Kidney (tissue), 14 donors: Measurements from ENCODE around the gene GAL3ST2. TPM values are rescaled to one million over a fixed set of nuclear protein-coding genes. Genes with fewer than 3 reads are reported as not detected.

Source experiments
- DNase-seq, 5 donors: peaks; one replicate each; pipeline ENCODE4 v3.0.0-alpha.2; 2013 to 2020
- FAIRE-seq: peaks from 2 replicates; lab custom pipeline; 2012; peaks lifted over from hg19 to GRCh38; lab: Jason Lieb, UNC
- H3K27ac ChIP-seq, 2 donors: one replicate each; pipeline ENCODE4 v1.7.0; 2013; ENCODE audit warnings: low read depth in 2 of 2, low read length in 2 of 2, inconsistent platforms in 1 of 2
- H3K27me3 ChIP-seq: one replicate; pipeline ENCODE4 v1.7.1; 2013; ENCODE audit warnings: low read length, inconsistent platforms; ENCODE audit not compliant: control insufficient read depth, insufficient read depth
- H3K36me3 ChIP-seq, 3 donors: one replicate each; pipeline versions ENCODE4 v1.7.0 to v1.7.1; 2013; ENCODE audit warnings: low read length in 3 of 3, control low read depth in 1 of 3, inconsistent platforms in 1 of 3; ENCODE audit not compliant: insufficient read depth in 3 of 3, control insufficient read depth in 2 of 3
- H3K4me1 ChIP-seq, 3 donors: one replicate each; pipeline versions ENCODE4 v1.7.0 to v1.7.1; 2013; ENCODE audit warnings: low read length in 3 of 3, inconsistent platforms in 1 of 3, low read depth in 1 of 3; ENCODE audit not compliant: control insufficient read depth in 2 of 3, insufficient read depth in 2 of 3
- H3K4me3 ChIP-seq, 3 donors: one replicate each; pipeline versions ENCODE4 v1.7.0 to v1.8.1; 2013; ENCODE audit warnings: low read length in 3 of 3, control low read depth in 1 of 3, inconsistent platforms in 1 of 3
- H3K9ac ChIP-seq, 3 donors: one replicate each; pipeline versions ENCODE4 v1.7.0 to v1.7.1; 2013; ENCODE audit warnings: low read length in 3 of 3, control low read depth in 1 of 3, inconsistent platforms in 1 of 3
- H3K9me3 ChIP-seq, 3 donors: one replicate each; pipeline versions ENCODE4 v1.7.0 to v1.7.1; 2013; ENCODE audit warnings: low read length in 3 of 3, control low read depth in 1 of 3, inconsistent platforms in 1 of 3; ENCODE audit not compliant: control insufficient read depth in 2 of 3, insufficient read depth in 1 of 3
- intact Hi-C: fragments of 100-400 bp; cut with DNase I; formaldehyde crosslinking; loops from one replicate; pipeline ENCODE4 v1.11.1; 2022
- polyA plus RNA-seq: library from polyadenylated mRNA; stranded (reverse); fragments of 350-450 nt; fragmentation: Illumina TruSeq; extraction: RNeasy Lipid Tissue Mini Kit (QIAGEN cat#74804); gene quantifications from one replicate; pipeline ENCODE4 v1.2.3, GENCODE V29; 2014; ENCODE audit warnings: low read depth, low replicate concordance; ENCODE audit not compliant: insufficient read depth
- total RNA-seq: library from RNA; stranded (reverse); fragmentation: NEBNext Ultra II Directional; extraction: Animal tissue kit (Norgen Biotek cat#: 25700); gene quantifications from one replicate; pipeline ENCODE4 v1.2.1, GENCODE V29; 2021
- TF ChIP-seq, protein P1 (sequence below): IDR thresholded peaks from 3 replicates; pipeline ENCODE4 v1.5.1; 2012; ENCODE audit warnings: mild to moderate bottlenecking, moderate library complexity, borderline replicate concordance; ENCODE audit not compliant: insufficient read depth; ENCODE audit errors: extremely low read depth
- donor health status: control.
- donor health status: control.
- donor health status: control.
- donor health status: control.
- donor health status: control.
- donor health status: DM: yes; HTN: yes; CAD: no.
- donor health status: Normal renal cell carcinoma (clear cell type).

GAL3ST2 gene
- total and polyA plus RNA-seq, 2 donors from 2014 or later, result 0.19 to 0.39 TPM

DNA sequence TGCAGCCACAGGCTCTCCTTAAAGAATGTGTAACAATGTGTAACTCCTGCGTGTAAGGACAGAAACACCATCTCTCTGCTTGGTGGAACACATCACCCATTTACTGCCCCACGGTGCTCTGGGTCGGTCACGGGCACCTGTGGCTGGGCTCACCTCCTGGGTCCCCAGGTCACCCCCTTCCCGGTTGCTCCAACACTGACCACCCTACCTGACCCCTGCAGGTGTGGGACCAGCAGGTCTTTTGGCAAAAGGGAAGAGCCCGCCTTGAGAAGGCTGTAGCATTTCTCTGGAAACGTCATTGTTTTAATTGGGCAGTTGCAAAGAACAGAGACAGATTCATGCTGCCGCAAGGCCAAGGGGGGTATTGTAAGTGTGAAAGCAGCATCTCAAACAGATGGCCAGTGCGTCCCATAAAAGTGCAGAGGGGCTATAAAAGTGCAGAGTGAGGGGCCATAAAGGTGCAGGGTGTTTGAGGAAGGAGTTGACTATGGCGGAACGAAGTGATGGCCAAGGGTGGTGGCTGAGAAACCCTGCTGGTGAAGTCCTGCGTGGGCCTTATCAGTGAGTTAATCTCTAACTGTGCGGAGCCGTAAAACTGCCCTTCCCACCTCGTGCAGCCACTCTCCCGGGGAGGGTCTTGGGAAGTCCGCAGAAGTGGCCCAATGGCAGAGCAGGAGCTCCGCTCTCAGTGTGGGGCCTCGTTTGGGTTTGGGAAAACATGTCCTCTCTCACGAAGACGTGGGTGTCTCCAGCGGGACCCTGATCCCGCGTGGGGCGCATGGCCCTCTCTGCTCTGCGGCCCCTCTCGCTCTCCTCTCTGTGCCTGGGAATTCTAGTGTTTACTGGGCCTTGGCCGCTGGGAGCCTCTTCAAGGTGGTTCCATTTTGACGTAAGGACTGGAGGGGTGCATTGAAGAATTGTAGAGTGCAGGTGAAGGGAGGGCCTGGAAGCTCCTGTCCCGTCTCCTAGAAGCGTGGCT is 18.7 kb downstream of the GAL3ST2 start:
- intact Hi-C loops, result no loop called here
- Histone ChIP-seq H3K9me3 (no peaks in the 10 kb centered on the region), H3K4me3 (no peak overlapping the region), H3K9ac (no peak overlapping the region), H3K27ac (no peak overlapping the region), H3K4me1 (no peaks in the 10 kb centered on the region), H3K27me3 (no peaks in the 10 kb centered on the region), H3K36me3 (no peaks in the 10 kb centered on the region)
- TF ChIP-seq, protein P1, sequence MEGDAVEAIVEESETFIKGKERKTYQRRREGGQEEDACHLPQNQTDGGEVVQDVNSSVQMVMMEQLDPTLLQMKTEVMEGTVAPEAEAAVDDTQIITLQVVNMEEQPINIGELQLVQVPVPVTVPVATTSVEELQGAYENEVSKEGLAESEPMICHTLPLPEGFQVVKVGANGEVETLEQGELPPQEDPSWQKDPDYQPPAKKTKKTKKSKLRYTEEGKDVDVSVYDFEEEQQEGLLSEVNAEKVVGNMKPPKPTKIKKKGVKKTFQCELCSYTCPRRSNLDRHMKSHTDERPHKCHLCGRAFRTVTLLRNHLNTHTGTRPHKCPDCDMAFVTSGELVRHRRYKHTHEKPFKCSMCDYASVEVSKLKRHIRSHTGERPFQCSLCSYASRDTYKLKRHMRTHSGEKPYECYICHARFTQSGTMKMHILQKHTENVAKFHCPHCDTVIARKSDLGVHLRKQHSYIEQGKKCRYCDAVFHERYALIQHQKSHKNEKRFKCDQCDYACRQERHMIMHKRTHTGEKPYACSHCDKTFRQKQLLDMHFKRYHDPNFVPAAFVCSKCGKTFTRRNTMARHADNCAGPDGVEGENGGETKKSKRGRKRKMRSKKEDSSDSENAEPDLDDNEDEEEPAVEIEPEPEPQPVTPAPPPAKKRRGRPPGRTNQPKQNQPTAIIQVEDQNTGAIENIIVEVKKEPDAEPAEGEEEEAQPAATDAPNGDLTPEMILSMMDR, result no peak
- DNase-seq, result peak in 2 of 5 donors; percentile 2 to 49
- FAIRE-seq, result no peak

DNA sequence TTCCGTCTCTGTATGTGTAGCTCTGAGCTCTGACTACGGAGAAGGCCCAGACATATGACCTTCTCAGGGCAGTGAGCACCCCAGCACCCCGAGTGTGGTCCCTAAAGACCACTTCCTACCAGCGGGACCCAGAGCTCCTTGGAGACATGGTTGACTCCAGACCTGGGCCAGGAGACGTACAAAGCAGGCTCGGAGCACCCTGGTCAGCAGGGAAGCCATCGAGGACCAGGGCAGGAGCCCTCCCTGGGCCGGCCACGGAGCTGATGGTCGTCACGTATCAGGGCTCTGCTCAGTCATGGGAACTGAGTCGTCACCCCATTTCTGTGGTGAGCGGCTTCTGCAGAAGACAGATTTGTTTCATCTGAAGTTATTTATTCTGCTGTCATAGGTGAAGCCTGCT is 19.6 kb downstream of the GAL3ST2 start:
- H3K27me3 ChIP-seq, result no peaks in the 10 kb centered on the region
- intact Hi-C loops, result no loop called here
- DNase-seq (no peak), FAIRE-seq (no peak)
- no peaks in the 10 kb centered on the region for H3K4me1 ChIP-seq
- H3K36me3 ChIP-seq, result no peaks in the 10 kb centered on the region
- no peak overlapping the region for H3K27ac ChIP-seq
- H3K9me3 ChIP-seq, result no peaks in the 10 kb centered on the region
- H3K4me3 ChIP-seq, result no peak overlapping the region
- TF ChIP-seq, protein P1, result no peak
- H3K9ac ChIP-seq, result no peak overlapping the region

DNA sequence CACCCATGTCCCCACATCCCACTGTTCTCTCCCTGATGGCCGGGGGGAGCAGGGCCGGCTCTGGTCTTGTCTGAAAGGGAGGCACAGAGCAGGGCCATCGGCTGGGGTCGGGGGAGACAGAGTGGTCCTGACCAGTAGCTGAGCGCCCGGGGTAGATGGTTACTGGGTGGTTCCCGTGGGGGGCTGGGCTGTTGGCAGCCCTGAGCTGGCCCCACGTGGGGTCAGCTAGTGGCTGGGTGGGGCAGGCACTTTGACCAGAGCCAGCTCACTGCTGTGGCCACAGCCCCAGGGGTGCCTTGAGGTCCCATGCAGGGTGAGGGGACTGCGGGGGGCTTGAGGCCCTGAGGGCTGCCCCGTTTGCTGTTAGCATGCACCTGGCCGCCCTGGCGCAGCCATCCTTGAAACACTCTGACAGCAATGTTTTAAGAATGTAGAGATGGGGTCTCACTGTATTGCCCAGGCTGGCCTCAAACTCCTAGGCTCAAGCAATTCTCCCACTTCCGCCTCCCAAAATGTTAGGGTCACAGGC is 20.1 kb downstream of the GAL3ST2 start:
- intact Hi-C loops, result no loop called here
- Histone ChIP-seq H3K36me3 (no peaks in the 10 kb centered on the region), H3K27me3 (no peaks in the 10 kb centered on the region), H3K4me3 (no peak overlapping the region), H3K27ac (no peak overlapping the region), H3K9me3 (no peaks in the 10 kb centered on the region), H3K9ac (no peak overlapping the region), H3K4me1 (no peaks in the 10 kb centered on the region)
- TF ChIP-seq, protein P1, result no peak
- FAIRE-seq (no peak), DNase-seq (peak in 1 of 5 donors; percentile 71)
